Skeletal muscle cell (primary cell): ENCODE measurements around the gene LRP1.
A peak's percentile ranks its signal among the peaks of the same experiment; 100 is the strongest.

Source experiments
- DNase-seq: peaks from one replicate; pipeline ENCODE4 v3.0.0-alpha.2; 2010; ENCODE audit warnings: low read depth
- H3K4me3 ChIP-seq: 2 replicates; pipeline ENCODE4 v1.5.1; 2011; ENCODE audit warnings: low read depth, mild to moderate bottlenecking, control low read depth, low read length, moderate library complexity

The LRP1 gene

DNA sequence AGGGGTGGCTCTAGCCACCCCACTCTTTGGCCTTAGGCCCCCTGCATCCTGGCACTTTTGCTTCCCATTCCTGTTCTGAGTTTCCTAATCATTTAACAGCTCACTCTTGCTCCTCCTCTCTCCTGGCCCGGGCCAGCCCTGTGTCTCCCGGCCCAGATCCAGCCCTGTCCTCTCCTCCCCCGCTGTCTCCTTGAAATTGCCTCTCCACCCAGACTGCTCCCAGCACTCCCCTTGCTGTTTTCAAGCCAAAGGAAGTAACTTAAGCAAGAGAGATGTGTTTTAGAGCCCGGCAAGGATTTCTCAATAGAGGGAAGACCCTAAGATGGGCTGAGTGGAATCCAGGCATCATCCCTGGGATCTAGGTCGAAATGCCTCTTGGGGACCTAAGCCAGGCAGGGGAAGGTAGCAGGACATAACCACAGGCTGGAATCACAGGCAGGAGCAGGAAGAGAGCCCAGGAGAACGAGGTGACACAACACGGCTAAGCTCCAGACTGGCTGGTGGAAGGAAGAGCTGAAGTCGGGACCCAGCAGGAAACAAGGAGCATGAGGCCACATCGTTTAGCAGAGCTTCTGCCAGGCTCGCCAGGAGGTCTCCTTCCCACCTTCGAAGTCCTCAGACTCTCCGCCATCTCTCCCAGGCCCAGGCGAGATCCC lies 21.1 kb downstream of the LRP1 start:
- peak; percentile 70 for DNase-seq
- no peak overlapping the region for H3K4me3 ChIP-seq

- no peak for DNase-seq
- H3K4me3 ChIP-seq, result no peak overlapping the region
Observed at GRCh38 chr12:57150400-57151000, 22.2 kb downstream of the LRP1 start.

DNA sequence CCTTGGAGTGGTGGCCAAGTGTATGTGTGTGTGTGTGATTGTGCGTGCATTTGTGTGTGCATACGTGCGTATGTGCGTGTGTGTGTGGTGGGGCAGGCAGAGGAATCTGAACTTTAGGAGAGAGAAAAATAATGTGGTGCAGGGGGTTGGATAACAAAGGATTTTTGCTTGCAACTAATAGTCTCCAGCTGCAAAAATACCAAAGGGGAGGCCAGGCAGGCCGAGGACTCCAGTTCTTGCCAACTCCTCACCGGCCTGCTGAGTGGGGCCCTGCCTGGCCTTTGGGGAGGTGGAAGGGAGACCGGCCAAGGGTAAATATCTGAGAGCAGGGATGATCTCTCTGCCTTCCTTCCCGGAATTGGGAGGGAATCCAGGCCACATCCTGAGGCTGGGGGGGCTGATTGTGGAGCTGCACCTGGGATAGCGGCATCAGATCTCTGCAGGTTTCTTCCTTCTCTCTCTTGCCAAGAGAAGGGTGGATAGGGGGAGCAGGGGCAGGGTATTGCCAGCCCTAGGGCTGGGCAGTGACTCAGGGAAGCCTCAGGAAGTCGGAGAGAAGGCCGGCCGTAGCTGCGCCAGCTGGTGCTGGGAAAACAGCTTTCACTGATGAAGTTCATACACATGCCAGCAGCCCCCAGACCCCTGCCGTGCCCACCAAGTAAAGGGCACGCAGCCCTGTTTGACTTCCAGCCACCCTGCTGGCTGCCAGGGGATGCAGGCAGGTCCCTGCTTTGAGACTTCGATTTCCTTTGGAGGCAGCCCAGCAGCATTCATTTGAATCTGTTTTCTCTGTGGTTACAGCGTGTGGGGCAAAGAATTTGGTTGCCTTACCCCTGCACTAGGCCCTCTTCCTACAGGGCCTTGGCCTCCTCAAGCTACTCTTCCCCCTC lies 23.7 kb downstream of the LRP1 start:
- no peak for DNase-seq
- H3K4me3 ChIP-seq, result no peak overlapping the region

- no peak for DNase-seq
Observed at GRCh38 chr12:57152639-57153038, 24.4 kb downstream of the LRP1 start.

DNA sequence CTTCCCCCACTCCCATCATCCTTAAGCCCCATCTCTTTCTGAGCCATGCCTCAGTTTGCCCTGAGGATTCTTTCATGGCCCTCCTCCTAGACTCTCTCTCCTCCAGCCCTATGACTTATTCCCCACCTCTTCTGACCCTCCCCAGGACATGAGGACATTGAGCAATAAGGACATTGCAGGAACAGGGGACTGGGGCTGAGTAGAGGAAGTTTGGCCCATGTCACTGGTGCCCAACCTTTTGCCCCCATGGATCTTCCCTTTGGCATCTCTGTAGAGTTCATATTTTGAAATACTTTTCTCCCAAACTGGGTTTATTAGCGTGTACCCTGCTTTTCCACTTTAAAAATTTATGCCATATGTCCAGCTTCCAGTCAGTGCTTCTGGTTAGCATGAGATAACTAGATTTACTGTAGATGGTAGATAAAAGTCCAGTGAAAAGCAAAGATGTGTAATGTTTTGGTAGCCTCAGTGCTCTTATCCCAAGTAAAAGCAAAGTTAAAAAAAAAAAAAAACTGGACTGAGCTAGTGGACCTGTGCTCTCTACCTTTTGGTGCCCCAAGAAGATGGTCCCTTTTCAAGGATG lies 25.2 kb downstream of the LRP1 start:
- H3K4me3 ChIP-seq, result no peak overlapping the region
- no peak for DNase-seq

More at GRCh38 chr12:57152639-57153038, 24.4 kb downstream of the LRP1 start:
- no peak overlapping the region for H3K4me3 ChIP-seq

DNA sequence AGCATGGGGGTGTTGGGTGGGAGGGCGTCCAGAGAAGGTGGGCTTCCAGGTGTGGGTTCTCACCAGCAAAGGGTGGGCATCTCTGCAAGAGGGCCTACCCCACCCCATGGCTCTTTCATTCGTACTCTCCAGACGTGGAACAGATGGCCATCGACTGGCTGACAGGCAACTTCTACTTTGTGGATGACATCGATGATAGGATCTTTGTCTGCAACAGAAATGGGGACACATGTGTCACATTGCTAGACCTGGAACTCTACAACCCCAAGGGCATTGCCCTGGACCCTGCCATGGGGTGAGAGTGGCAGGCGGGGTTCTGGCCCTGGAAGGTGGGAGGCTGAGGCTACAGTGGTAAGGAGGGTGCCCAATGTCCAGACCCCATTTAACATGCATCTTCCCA lies 25.8 kb downstream of the LRP1 start:
- no peak overlapping the region for H3K4me3 ChIP-seq
- DNase-seq, result no peak

DNA sequence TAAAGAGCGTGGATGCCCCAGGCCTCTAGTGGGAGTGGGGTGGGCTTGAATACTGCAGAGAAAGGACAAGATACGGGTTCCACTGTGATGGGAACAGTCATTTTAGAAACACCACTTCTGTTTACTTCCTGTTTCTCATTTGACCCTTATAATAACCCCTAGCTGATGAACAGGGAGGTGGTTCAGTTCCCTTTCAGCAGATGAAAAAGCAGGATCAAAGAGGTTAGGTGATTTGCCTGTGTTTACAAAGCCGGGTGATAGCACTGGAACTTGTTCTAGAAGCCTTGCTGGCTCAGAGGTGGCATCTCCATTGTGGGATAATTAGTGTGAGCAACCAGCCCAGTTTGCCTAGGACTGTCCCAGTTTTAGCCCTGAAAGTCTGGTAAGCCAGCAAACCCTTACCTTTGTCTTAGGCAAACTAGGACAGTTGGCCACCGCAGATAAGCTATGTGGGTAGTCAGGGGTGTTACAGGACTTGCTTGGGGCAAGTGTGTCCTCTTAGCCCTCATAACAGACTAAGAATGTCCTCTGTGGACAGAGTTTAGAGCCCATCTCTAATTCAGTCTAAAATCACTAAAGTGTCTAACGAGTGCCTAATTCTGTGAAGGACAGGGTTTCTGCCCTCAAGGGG lies 26.6 kb downstream of the LRP1 start:
- H3K4me3 ChIP-seq, result no peak overlapping the region
- DNase-seq, result no peak

DNA sequence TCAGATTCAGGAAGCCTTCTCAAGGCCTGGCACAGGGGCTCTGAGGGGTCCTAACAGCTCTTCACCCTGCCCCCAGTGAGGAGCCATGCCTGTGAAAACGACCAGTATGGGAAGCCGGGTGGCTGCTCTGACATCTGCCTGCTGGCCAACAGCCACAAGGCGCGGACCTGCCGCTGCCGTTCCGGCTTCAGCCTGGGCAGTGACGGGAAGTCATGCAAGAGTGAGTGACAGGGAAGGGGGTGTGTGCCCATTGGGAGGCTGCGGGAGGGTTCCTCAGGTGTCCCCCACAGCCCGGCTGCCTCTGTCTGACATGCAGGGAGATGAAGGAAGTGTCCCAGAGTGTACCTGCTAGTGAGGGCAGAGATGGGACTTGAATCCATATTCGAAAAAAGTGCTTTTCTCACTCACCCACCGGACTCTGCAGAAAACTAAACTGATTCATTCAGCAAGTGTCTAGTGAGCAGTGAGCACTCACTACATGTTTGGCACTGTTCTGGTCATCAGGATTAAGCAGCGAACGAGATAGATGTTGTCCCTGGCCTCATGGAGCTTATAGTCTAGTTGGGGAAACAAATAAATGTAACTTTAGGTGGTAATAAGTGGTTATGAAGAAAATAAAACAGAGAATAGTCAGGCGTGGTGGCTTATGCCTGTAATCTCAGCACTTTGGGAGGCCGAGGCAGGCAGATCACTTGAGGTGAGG lies 28.6 kb downstream of the LRP1 start:
- no peak overlapping the region for H3K4me3 ChIP-seq

DNA sequence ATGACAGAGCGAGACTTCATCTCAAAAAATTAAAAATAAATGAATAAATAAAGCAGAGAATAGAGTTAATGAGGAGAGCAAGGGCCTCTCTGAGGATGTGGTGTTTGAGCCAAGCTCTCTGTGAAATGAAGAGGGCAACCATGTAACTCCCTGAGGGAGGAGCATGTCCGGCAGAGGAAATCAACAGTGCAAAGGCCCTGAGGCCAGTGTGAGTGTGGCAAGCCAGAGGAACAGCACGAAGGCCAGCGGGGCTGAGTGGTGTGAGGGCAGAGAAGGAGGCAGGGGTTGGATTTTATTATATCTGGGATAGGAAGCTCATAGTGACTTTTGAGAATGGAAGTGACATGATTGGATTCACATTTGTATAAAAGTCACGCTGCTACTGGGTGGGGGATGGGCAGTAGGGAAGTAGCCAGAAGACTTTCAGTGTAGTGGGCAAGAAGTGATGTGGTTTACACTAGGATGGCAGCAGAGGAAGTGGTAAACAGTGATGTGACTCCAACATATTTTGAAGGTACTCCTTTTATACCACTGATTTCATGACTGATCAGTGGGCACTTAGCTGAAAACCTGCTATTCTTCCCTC lies 29.4 kb downstream of the LRP1 start:
- DNase-seq, result no peak
- H3K4me3 ChIP-seq, result no peak overlapping the region

More for the DNA sequence above, 28.6 kb downstream of the LRP1 start:
- DNase-seq, result no peak

GRCh38 chr12:57158186-57158585 lies 29.9 kb downstream of the LRP1 start:
- no peak for DNase-seq
- no peak overlapping the region for H3K4me3 ChIP-seq

DNA sequence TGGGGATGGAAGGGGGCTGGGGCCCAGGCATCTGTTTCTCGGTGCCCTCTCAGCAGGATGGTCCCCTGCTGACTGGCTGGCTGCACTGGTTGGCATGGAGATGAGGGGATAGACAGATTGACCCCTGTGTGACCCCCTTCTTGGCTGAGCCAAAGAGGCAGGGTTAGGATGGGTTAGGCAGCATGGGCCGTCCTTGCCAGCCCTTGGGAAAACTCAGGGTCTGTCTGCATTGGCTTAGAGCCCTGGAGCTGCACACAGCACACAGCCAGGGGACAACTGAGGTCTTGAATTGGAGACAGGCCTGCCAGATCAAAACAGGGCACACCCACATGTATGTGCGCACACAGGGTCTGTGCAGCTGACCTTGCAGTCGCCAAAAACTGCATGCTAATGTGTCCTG lies 30.4 kb downstream of the LRP1 start:
- no peak overlapping the region for H3K4me3 ChIP-seq
- no peak for DNase-seq

DNA sequence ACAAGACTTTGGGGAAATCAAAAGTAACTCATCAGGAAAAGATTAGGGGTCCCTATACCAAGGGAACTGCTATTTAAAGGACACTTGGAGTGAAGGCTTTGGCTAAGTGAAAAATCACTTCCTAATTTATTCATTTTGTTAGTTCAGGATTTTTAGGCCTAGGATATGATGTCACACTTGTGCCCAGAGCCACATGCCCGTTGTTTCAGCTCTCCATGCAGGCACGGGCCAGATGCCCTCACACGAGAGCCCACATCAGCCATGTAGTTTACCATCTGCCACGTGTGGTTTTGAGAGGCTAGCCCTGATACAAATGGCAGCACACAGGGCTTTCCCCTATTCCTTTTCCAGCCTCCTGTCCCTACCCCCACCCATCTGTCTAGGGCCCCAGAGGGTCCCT lies 31.0 kb downstream of the LRP1 start:
- H3K4me3 ChIP-seq, result no peak overlapping the region
- no peak for DNase-seq

GRCh38 chr12:57160040-57160439 lies 31.8 kb downstream of the LRP1 start:
- H3K4me3 ChIP-seq, result no peak overlapping the region
- DNase-seq, result no peak

GRCh38 chr12:57160741-57161140 lies 32.5 kb downstream of the LRP1 start:
- no peak for DNase-seq
- no peak overlapping the region for H3K4me3 ChIP-seq

GRCh38 chr12:57161491-57161890 lies 33.2 kb downstream of the LRP1 start:
- H3K4me3 ChIP-seq, result no peak overlapping the region

GRCh38 chr12:57162553-57163125 lies 34.4 kb downstream of the LRP1 start:
- no peak for DNase-seq
- H3K4me3 ChIP-seq, result no peak overlapping the region

More at GRCh38 chr12:57161491-57161890, 33.2 kb downstream of the LRP1 start:
- no peak for DNase-seq

GRCh38 chr12:57164454-57164853 lies 36.2 kb downstream of the LRP1 start:
- no peak for DNase-seq
- H3K4me3 ChIP-seq, result no peak overlapping the region

DNA sequence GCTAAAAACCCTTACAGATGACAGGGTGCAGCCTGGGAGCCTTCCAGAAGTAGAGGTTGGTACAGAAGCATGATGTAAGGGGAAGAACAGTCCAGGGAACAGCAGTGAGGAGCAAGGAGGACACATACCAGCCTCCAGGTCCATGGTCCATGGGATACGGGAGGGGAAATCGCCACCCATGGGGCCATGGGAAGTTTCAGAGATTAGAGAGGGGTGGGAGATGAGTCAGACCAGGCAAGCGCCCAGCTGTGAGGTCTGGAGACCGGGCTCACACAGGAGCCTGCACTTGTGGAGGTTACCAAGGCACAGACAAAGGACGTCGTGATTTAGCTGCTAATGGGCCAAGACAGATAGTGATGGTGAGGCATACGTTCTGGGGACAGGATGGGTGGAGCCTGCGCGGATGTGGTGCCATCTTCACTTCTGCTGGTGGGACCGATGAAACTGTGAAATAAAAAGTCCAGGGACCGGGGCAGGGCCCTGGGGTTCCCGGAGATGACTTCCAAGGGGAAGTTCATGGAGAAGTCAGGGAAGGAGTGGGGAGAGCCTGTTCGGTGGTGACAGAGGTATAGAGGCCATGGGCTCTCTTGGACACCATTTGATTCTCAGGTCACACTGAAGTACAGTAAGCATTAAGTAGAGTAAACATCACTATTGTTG lies 36.8 kb downstream of the LRP1 start:
- no peak for DNase-seq
- H3K4me3 ChIP-seq, result no peak overlapping the region
